ENCODE data around the gene SNX3.

DNA sequence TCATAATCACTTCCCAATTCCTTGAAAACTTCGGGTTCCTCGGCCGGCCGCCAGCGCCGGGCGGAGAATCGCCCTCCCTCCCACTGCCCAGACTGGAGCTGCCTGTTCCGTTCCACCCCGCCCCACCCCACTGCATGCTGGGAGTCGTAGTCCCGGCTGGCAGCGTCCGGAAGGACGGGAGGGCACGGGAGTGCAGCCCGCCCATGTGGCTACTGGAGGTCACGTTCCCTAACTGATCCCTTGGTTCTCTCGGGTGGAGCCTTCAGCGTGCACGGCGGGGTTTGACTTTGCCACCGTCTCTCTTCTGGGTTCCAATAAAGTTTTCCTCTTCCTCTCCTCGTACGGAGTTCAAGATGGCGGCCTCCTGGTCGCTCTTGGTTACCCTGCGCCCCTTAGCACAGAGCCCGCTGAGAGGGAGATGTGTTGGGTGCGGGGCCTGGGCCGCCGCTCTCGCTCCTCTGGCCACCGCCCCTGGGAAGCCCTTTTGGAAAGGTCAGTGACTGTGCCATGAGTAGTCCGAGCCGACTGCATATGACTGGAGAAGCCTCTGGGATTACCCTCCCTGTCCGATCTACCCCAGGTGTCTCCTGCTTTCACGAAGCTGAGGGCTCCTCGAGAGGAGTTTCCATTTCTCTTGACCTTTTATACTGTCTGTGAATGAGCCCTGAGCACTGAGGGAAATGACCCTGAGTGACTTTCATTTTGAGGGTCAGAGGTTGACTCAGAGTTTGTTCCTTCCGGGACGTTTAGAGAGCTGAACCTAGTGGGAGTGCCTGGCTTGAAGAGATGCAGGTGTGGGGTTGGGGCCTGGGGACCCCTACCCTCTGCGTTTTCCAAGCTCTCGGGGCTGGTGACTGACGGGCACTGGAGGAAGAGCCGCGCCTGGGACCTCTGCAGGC lies 34.1 kb upstream of the SNX3 start, which contains the start of gene AFG1L:
- peak; percentile 84 for TF ChIP-seq TAF1 (IDR thresholded peaks at IDR 0.05; ENCODE audit: low read depth)
- TF ChIP-seq EZH2 (IDR thresholded peaks at IDR 0.05; ENCODE audit: borderline replicate concordance, insufficient read depth, low read length, poor library complexity, severe bottlenecking), result no peak
